Measurements from ENCODE around the gene BRD7. TPM values are rescaled to one million over a fixed set of nuclear protein-coding genes. Genes with fewer than 3 reads are reported as not detected.

Gene BRD7
- total RNA-seq, 2 experiments from 2014 or later, result 93.3 to 101 TPM

DNA sequence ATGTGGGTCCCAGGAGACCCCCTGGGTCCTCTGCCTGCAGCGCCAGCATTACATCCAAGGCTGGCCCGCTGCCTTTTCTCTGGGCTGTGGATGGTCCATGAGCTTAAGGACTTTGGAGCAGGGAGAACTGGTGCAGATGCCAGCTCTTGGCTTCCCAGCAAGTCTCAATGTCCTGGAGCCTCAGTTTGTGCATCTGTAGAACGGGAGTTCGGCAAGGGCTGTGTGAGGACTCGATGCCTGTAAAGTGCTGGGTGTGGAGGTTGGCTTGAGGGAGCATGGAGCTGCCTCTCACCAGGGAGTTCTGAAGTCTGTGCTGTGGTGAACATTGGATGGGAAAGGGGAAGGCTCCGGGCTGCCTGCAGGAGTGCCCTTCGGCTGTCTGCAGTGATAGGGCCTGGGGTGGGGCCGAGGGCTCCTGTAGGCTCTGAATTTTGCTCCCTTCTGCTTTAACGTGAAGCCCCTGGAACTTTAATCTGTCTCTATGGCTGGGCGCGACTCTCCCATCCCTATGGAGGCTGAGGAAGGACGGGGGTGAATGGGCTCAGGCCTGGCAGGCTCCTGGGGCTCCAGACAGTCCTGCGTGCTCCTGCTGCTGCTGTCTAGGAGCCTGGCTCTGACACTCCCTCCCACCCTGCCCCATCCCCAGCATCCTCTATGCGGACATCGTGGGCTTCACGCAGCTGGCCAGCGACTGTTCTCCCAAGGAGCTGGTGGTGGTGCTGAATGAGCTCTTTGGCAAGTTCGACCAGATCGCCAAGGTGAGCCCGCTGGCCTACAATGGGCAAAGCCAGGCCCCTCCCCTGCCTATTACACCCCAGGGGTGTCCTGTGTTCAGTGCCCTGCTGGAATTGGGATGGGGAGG lies 74.6 kb downstream of the BRD7 start:
- H3K4me3 Mint-ChIP-seq, result no peak overlapping the region
- DNase-seq, result no peak
- CTCF ChIA-PET, result interaction anchor here (0.6 kb wide), 2 partner anchors 16 to 102 kb away, joined by 3 read pairs; no protein-coding TSS in a partner anchor
- POLR2A ChIA-PET, result interaction anchor here (1.6 kb wide), 1 partner anchor 13 kb away, joined by 3 read pairs; no protein-coding TSS in a partner anchor
- peaks cover 65% of the 10 kb centered on the region for H3K36me3 Mint-ChIP-seq (ENCODE audit: low read depth)
- no peaks in the 10 kb centered on the region for H3K27me3 Mint-ChIP-seq
- no peak overlapping the region for H3K27ac Mint-ChIP-seq
- H3K9me3 Mint-ChIP-seq, result no peaks in the 10 kb centered on the region
- H3K4me1 Mint-ChIP-seq, result peaks cover 12% of the 10 kb centered on the region

DNA sequence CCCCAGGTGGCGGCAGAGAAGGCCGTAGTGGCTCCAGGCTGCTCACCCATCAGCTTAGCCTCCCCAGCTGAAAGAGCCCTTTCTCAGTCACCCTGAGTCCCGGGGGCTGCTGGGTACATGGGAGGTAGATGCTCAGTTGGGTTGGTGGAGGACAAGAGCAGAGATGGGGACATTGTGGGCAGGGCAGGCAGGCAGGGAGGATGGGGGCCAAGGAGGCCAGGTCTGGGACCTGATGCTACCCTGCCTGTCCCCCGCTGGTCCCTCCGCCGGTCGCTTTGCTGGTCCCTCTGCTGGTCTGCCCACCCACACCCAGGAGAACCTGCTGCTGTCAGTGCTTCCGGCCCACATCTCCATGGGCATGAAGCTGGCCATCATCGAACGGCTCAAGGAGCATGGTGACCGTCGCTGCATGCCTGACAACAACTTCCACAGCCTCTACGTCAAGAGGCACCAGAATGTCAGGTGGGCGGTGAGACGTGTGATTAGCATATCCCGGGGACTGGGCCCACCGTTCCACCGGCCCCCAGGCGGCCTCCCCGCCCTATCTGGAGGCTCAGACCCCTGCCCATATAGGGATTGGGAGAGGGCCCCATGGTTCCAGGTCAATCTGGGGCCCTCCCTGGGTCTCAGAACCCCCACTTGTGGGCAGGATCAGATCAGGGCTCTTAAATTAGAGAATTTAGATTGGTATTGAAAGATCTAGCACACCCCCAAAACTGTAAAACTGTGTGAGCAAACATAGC lies 75.6 kb downstream of the BRD7 start:
- Mint-ChIP-seq H3K36me3 (ENCODE audit: low read depth) (peaks cover 71% of the 10 kb centered on the region), H3K9me3 (no peaks in the 10 kb centered on the region), H3K4me1 (peaks cover 17% of the 10 kb centered on the region), H3K27ac (no peak overlapping the region), H3K27me3 (no peaks in the 10 kb centered on the region), H3K4me3 (no peak overlapping the region)
- ChIA-PET POLR2A (interaction anchor here (0.6 to 1.6 kb wide), 3 partner anchors 11 to 78 kb away, joined by 3 read pairs; no protein-coding TSS in a partner anchor), CTCF (no interaction called here)
- DNase-seq, result no peak

DNA sequence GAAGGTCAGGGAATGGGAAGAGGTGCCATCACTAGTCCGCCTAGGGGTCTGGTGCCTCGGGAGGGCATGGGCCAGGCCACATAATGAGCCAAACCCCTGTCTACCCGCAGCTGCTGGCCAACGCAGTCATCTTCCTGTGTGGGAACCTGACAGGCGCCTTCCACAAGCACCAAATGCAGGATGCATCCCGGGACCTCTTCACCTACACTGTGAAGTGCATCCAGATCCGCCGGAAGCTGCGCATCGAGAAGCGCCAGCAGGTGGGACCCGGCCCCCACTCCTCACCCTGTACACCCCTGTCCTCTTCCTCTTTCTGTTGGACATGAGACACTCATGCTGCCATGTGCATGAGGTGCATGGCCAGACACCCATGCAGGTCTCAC lies 76.2 kb downstream of the BRD7 start:
- no peak for DNase-seq
- Mint-ChIP-seq H3K27me3 (no peaks in the 10 kb centered on the region), H3K36me3 (ENCODE audit: low read depth) (peaks cover 73% of the 10 kb centered on the region), H3K4me3 (no peak overlapping the region), H3K9me3 (no peaks in the 10 kb centered on the region), H3K4me1 (peaks cover 17% of the 10 kb centered on the region), H3K27ac (no peak overlapping the region)
- CTCF ChIA-PET, result no interaction called here
- POLR2A ChIA-PET, result interaction anchor here (0.7 to 1.6 kb wide), 2 partner anchors 10 to 14 kb away, joined by 3 read pairs; no protein-coding TSS in a partner anchor

DNA sequence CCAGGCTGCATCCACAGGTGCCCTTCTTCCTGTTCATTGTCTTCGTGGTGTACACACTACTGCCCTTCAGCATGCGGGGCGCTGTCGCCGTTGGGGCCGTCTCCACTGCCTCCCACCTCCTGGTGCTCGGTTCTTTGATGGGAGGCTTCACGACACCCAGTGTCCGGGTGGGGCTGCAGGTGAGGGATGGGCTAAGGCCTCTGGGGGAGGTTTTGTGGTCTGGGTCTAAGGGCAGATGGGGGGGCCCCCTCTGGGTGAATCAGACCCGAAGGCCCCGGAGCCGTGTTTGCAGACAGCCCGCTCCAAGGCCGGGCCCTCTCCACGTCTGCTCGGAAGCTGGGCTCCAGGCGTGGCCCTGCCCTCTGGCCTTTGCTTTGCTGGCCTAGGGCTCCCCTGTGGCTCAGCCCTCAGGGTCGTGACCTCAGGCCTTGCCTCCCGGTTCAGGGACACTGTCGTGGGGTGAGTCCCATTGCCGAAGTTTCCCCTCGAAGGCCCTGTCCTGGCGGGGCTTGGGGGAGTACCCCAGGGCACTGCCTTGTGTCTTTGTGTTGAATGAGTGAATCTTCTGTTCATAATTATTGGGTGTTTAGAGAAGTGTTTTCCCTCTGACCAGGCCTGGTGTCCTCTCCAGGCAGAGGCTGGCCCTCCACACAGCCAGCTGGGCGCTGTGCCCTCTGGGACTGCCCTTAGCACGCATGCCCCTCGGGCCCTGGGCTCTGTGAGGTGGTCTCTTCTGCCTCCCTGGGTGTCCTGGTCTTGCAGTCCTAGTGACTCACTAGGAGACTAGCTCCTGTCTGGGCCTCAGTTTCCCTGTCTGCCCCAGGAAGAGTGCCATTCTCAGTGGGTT lies 76.8 kb downstream of the BRD7 start:
- no peaks in the 10 kb centered on the region for H3K9me3 Mint-ChIP-seq
- POLR2A ChIA-PET, result interaction anchor here (0.7 kb wide), 1 partner anchor 9 kb away, joined by 3 read pairs; no protein-coding TSS in a partner anchor
- H3K36me3 Mint-ChIP-seq (ENCODE audit: low read depth), result peaks cover 70% of the 10 kb centered on the region
- H3K27ac Mint-ChIP-seq, result no peak overlapping the region
- DNase-seq, result no peak
- CTCF ChIA-PET, result no interaction called here
- H3K4me1 Mint-ChIP-seq, result peaks cover 17% of the 10 kb centered on the region
- no peak overlapping the region for H3K4me3 Mint-ChIP-seq
- H3K27me3 Mint-ChIP-seq, result no peaks in the 10 kb centered on the region

DNA sequence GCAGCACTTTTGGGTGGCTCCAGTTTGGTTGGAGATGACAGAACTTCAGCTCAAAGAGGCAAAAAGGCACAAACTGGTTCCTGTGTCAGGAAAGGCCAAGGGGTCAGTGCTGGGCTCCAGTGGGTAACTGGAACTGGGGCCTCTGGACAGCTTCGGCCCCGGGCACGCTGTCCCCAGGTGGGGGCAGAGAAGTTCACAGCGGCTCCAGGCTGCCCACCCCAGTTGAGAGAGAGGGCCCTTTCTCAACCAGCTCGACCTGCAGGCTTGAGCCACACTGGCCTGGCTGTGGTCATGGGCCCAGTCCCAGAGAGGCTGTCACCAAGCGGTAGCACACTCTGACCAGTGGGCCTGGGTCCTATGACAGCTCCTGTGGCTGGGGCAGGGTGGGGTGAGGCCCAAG lies 77.9 kb downstream of the BRD7 start:
- CTCF ChIA-PET, result no interaction called here
- Mint-ChIP-seq H3K4me1 (peaks cover 20% of the 10 kb centered on the region), H3K36me3 (ENCODE audit: low read depth) (peaks cover 73% of the 10 kb centered on the region), H3K9me3 (peaks cover 3% of the 10 kb centered on the region), H3K4me3 (no peak overlapping the region), H3K27ac (no peak overlapping the region), H3K27me3 (no peaks in the 10 kb centered on the region)
- POLR2A ChIA-PET, result interaction anchor here (2.1 to 2.3 kb wide), 2 partner anchors 13 to 16 kb away, joined by 5 to 8 read pairs; no protein-coding TSS in a partner anchor
- DNase-seq, result no peak

DNA sequence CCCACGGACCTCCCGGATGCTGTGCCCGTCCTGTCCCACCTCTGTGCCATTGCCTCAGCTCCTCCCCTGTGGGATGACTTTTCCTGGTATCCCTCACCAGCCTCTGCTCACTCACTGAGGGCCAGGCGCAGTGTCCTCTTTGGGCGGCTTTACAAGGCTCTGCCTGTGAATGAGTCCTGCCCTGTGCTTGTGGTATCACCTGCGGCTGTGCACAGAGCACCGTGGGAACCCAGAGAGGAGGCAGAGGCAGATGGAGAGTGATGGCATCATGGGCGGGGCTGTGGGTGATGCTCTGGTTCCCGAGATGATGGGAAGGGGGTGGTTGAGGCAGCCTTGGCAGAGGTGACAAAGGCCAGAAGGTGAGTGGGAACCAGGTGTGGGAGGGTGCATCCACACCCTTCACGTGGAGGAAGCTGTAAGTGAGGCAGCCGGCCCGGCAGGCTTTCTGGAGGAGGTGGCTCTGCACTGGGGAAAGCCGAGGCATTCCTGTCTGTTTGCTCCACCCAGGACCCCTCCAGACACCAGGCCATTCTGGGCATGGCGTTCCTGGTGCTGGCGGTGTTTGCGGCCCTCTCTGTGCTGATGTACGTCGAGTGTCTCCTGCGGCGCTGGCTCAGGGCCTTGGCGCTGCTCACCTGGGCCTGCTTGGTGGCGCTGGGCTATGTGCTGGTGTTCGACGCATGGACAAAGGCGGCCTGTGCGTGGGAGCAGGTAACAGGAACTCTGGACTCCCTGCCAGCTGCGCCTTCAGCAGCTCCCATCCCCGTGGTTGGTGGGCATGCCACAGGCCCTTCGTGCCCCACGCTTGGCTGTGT lies 78.6 kb downstream of the BRD7 start:
- Mint-ChIP-seq H3K9me3 (peaks cover 3% of the 10 kb centered on the region), H3K27me3 (no peaks in the 10 kb centered on the region), H3K4me3 (no peak overlapping the region), H3K27ac (no peak overlapping the region), H3K36me3 (ENCODE audit: low read depth) (peaks cover 74% of the 10 kb centered on the region), H3K4me1 (peaks cover 22% of the 10 kb centered on the region)
- POLR2A ChIA-PET, result interaction anchor here (0.8 to 2.3 kb wide), 4 partner anchors 8 to 22 kb away, joined by 3 to 8 read pairs (median 4); no protein-coding TSS in a partner anchor
- no peak for DNase-seq
- CTCF ChIA-PET, result interaction anchor here (1.1 kb wide), 1 partner anchor 65 kb away, joined by 3 read pairs; no protein-coding TSS in a partner anchor

DNA sequence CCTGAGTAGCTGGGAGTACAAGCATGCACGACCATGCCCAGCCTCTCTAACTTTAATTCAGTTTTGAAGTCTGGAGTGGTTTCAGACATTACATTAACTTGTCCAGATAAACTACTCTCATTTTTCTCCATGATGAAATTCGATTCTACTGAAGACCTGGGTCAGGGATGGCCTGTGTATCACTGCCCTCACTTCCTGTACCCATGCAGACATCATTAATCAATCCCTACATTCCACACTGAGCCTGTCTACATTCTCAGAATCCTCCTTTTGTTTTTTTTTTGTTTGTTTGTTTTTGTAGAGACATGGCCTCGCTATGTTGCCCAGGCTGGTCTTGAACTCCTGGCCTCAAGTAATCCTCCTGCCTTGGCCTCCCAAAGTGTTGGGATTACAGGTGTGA lies 79.9 kb downstream of the BRD7 start:
- H3K27ac Mint-ChIP-seq, result no peak overlapping the region
- no peak overlapping the region for H3K4me3 Mint-ChIP-seq
- ChIA-PET POLR2A (interaction anchor here (2.1 to 2.3 kb wide), 2 partner anchors 11 to 14 kb away, joined by 5 to 8 read pairs; no protein-coding TSS in a partner anchor), CTCF (interaction anchor here (0.6 to 1.1 kb wide), 2 partner anchors 41 to 66 kb away, joined by 3 read pairs; no protein-coding TSS in a partner anchor)
- no peak for DNase-seq
- H3K4me1 Mint-ChIP-seq, result peaks cover 32% of the 10 kb centered on the region
- peaks cover 80% of the 10 kb centered on the region for H3K36me3 Mint-ChIP-seq (ENCODE audit: low read depth)
- peaks cover 3% of the 10 kb centered on the region for H3K9me3 Mint-ChIP-seq
- H3K27me3 Mint-ChIP-seq, result no peaks in the 10 kb centered on the region

DNA sequence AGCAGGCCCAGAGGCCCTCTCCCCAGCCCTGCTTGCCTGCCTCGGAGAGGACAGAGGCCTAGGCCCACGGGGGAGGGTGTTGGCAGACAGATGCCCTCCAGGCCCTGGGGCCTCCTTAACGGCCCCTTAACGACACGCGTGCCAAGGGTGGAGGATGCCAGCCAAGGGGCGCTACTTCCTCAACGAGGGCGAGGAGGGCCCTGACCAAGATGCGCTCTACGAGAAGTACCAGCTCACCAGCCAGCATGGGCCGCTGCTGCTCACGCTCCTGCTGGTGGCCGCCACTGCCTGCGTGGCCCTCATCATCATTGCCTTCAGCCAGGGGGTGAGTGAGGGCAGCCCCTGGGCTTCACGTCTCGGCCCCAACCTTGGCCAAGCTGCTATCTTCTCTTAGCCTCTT lies 80.8 kb downstream of the BRD7 start:
- peaks cover 80% of the 10 kb centered on the region for H3K36me3 Mint-ChIP-seq (ENCODE audit: low read depth)
- no peak overlapping the region for H3K4me3 Mint-ChIP-seq
- ChIA-PET POLR2A (interaction anchor here (28.6 kb wide), 1 partner anchor 31 kb away, joined by 686 read pairs; the partner anchor contains the start of gene ADCY7), CTCF (no interaction called here)
- H3K9me3 Mint-ChIP-seq, result peaks cover 3% of the 10 kb centered on the region
- H3K4me1 Mint-ChIP-seq, result peaks cover 40% of the 10 kb centered on the region
- no peak overlapping the region for H3K27ac Mint-ChIP-seq
- H3K27me3 Mint-ChIP-seq, result no peaks in the 10 kb centered on the region
- no peak for DNase-seq

DNA sequence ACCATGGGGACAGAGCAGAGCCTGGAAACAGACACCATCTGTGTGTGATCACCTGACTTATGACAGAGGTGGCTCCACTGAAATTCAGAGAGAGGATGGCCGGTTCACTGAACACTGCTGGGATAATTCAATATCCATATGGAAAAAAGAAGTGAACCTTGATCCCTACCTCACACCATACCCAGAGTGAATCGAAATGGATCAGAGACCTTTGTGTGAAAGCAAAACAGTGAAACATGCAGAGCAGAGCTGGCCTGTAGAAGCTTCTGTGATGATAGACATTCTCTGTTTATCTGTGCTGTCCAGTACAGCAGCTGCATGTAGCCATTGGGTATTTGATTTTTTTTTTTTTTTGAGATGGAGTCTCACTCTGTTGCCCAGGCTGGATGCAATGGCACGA lies 82.1 kb downstream of the BRD7 start:
- Mint-ChIP-seq H3K27ac (peak overlapping the region; percentile 44), H3K4me3 (no peak overlapping the region), H3K9me3 (peaks cover 3% of the 10 kb centered on the region), H3K36me3 (ENCODE audit: low read depth) (peaks cover 75% of the 10 kb centered on the region), H3K4me1 (peaks cover 53% of the 10 kb centered on the region), H3K27me3 (no peaks in the 10 kb centered on the region)
- CTCF ChIA-PET, result interaction anchor here (1.0 kb wide), 1 partner anchor 76 kb away, joined by 3 read pairs; no protein-coding TSS in a partner anchor
- POLR2A ChIA-PET, result interaction anchor here (0.7 to 28.6 kb wide), 2 partner anchors 29 to 122 kb away, joined by 3 to 686 read pairs; partner anchors contain the start of gene ADCY7
- no peak for DNase-seq

DNA sequence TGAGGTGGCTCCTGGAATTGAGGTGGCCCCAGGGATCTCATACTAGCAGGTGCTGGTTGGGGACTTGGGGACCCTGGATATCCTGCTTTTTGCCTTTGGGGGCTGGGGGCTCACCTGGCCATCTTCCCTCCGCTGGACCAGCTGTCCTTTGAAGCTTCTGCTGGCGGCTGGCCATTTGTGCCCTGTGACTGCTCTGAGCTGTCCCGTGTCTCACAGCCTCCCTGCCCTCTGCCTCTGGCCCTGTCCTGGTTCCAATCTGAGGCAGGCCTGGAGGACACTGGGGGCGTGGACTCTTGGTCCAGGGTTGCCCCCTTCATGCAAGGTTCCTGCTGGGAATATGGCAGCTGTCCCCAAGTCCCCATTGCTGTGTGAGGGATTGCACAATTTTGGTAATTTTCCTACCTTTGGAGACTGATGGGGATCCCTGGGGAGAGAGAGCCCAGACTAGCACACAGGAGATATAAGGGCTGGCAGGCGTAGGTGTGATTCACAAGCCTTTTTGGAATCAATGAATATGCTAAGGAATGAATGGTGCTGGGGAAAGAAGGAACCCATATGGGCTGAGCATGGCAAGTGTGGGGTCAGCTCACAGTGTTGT lies 83.3 kb downstream of the BRD7 start:
- Mint-ChIP-seq H3K27ac (no peak overlapping the region), H3K9me3 (peaks cover 3% of the 10 kb centered on the region), H3K36me3 (ENCODE audit: low read depth) (peaks cover 71% of the 10 kb centered on the region), H3K4me1 (peaks cover 65% of the 10 kb centered on the region), H3K4me3 (no peak overlapping the region), H3K27me3 (no peaks in the 10 kb centered on the region)
- CTCF ChIA-PET, result interaction anchor here (0.8 to 1.0 kb wide), 2 partner anchors 10 to 499 kb away, joined by 3 to 5 read pairs; no protein-coding TSS in a partner anchor
- POLR2A ChIA-PET, result interaction anchor here (0.8 to 28.6 kb wide), 3 partner anchors 28 to 42 kb away, joined by 4 to 686 read pairs (median 6); partner anchors contain the start of gene ADCY7
- DNase-seq, result no peak
